Left hindlimb (tissue), 1 donor: Measurements from ENCODE around the gene FILIP1L.
"Not testable (repeated sequence)": the region's sequence is repeated elsewhere in the genome, so short reads cannot be mapped to it uniquely, and the experiment has no call there.

Experiments used
- DNase-seq: peaks from one replicate; pipeline ENCODE4 v3.0.0-alpha.2; 2018

FILIP1L gene

DNA sequence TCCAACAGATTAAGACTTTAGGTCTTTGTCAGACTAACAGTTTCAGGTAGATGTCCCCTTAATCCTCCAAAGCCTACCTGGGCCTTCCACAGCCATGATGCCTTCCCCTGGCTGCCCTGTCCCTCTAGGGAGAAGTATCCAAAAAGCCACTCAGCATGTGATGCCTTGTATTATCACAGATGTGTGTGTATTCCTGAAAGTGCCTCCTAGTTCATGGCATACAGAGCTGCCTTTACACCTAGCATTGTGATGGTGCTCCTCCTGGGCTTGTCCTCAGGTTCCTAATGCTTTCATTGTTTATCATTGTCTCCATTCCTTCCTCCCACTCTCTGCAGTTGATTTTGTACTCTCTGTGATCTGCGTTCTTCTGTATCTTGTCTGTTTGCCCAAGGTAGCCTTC lies 253.1 kb downstream of the FILIP1L start:
- no peak for DNase-seq

GRCh38 chr3:99859825-99860224 lies 254.5 kb downstream of the FILIP1L start:
- no peak for DNase-seq

DNA sequence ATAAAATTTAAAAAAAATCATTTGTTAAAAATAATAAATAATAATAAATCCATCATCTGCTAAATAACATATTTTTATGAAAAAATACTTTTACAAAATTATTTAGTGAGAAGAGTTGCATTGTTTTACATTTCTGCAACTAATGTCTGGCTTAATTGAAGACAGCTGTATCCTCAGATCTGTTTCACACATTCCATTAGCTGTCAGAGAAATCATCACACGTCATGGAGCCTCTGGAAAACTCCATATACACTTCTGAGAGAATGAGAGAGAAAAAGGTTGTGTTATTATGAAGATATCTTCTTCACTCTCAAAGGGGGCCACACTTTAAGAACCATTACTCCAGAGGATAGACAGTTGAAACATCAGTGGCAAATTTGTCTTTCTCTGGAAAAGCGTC lies 255.8 kb downstream of the FILIP1L start:
- no peak for DNase-seq

- no peak for DNase-seq
Measured at GRCh38 chr3:99857278-99857677, 257.0 kb downstream of the FILIP1L start.

DNA sequence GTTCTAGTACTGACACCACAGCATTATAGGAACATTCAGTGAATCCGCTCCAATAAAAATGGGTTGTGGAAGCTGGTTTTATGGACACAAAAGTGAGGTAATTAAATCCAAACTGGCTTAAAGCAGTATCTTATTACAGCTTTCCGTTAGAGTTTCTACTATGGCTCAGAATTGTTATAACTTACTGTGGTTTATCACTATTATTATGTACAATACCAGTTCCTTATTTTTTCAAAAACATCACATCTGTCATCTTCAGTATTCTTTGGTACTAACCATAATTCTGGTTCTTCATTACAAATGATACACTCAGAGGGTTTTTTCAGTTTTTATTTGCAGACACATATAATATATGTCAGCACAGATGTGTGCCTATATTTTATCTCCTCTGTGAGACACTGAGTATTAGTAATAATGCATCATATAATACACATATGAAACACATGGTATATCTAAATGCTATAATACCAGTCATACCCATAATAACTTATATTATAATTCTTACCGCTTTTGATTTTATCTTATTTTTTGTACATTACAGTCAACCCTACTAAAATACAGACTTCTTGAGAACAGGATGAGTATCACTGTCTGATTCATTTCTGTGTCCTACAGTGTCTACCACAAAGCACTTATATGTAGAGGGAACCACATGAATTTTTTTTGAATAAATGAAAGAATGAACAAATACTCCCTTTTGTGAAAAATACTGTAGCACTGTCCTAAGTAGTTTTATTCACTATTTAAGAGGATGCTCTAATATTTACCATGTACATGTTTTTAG lies 257.7 kb downstream of the FILIP1L start:
- no peak for DNase-seq

DNA sequence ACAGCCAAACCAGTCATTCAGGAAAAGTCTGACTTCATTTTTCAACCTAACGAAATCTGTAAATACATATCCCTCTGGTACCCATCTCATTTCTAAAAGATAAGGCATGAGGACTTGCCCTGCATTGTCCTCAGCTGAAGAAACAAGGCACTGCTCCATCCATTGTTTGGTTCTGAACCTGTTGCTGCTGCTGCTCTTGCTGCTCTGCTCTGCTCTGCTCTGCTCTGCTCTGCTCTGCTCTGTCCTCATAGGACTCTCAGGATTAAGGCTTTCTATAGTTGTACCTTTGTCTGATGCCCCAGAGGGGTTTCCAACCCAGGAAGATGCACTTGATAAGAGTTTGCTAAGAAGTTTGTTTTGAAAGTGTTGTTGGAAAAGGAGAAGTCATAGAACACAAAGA lies 258.4 kb downstream of the FILIP1L start:
- DNase-seq = no peak

GRCh38 chr3:99854756-99855298 lies 259.5 kb downstream of the FILIP1L start:
- DNase-seq = no peak

DNA sequence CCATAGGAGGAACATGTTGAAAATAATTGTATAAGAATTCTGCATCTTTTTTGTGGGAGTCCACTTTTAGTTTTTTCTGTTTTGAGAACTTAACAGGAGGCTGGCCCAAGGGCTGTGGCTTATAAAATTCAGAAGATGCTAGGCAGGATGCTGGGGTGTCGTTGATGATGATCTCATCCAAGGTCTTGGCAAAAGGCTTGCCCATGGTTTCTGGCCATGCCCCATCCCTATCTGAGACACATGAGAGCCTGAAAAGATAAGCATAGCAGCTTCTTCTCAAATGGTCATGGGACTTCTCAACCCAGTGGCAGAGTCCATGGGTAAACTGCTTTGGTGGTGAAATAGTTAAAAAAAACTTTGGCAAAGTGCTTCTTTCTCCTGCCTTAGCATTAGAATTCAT lies 261.4 kb downstream of the FILIP1L start:
- no peak for DNase-seq

DNA sequence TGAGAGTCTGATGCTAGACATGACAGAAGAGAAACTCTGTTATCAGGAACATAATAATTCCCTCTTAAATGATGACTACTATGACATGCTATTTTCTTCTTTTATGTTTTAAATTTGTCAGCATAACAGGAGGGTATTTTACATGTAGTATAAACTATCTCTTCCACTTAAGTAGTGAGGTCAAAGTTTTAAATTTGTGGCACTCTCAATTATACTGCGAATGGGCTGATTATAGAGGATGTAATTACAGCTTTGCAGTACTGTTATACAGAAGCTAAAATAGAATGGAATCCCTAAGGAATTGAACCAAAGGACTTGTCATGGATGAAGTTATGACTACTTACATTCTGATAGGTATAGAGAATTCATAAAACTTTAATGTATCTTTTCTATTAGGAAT lies 262.3 kb downstream of the FILIP1L start:
- no peak for DNase-seq

- DNase-seq = no peak
Measured at GRCh38 chr3:99850608-99851007, 263.7 kb downstream of the FILIP1L start.

- DNase-seq = no peak
Measured at GRCh38 chr3:99848433-99848832, 265.9 kb downstream of the FILIP1L start.

DNA sequence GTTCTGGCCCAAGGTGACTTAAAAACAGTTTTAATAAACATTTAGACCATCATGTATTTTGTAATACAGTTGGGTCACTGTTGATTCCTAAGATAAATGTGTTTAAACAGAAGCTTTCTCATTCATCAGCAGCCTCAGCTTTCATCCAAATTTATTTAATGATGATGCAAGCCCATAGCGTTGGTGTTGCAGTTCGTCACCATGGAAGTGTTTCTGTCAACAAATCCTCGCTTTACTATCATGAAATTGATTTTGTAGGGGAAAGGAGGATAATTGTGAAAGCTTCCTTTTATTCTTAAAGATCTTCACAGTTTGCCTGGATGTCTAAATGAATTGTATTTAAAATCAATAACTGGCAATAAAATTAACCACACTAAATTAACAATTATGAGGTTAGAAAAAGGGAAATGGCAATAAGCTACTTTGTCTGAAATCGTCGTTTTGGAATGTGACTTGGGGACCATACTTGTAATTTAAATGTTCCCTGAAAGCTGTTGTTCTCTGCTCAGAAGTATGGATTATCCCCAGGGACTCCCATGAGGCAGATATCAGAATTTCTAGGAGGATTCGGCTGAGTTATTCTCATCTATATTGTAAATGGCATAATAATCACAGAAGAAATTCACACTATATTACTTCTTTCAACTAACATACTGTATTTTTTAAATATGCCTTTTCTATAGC lies 267.7 kb downstream of the FILIP1L start:
- no peak for DNase-seq

- no peak for DNase-seq
Measured at GRCh38 chr3:99845999-99846398, 268.3 kb downstream of the FILIP1L start.

GRCh38 chr3:99845331-99845730 lies 269.0 kb downstream of the FILIP1L start:
- no peak for DNase-seq

GRCh38 chr3:99843590-99844258 lies 270.6 kb downstream of the FILIP1L start:
- no peak for DNase-seq

GRCh38 chr3:99842826-99843589 lies 271.3 kb downstream of the FILIP1L start:
- no peak for DNase-seq

GRCh38 chr3:99841949-99842348 lies 272.4 kb downstream of the FILIP1L start:
- not testable (repeated sequence) for DNase-seq

- no peak for DNase-seq
Measured at GRCh38 chr3:99839613-99840012, 274.7 kb downstream of the FILIP1L start.

GRCh38 chr3:99838755-99839154 lies 275.5 kb downstream of the FILIP1L start:
- no peak for DNase-seq

DNA sequence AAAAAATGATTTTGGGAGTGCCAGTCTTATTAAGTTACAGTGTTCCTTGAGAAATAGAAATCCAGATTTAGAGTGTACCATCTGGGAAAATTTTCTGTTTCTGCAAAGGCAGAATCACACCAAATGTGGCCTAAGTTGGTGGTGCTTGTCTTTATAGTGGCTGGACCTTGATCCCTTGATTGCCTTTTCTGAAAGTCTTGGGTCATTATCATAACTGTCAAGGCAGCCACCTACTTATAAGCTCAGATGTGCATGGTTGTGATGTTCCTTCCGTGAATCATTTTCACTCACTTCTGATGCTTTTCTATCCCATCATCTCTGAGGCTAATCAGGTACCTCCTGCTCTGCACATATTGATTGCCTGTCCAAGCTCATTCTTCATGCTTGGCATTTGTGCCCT lies 276.6 kb downstream of the FILIP1L start:
- no peak for DNase-seq

- no peak for DNase-seq
Measured at GRCh38 chr3:99836681-99837080, 277.6 kb downstream of the FILIP1L start.

DNA sequence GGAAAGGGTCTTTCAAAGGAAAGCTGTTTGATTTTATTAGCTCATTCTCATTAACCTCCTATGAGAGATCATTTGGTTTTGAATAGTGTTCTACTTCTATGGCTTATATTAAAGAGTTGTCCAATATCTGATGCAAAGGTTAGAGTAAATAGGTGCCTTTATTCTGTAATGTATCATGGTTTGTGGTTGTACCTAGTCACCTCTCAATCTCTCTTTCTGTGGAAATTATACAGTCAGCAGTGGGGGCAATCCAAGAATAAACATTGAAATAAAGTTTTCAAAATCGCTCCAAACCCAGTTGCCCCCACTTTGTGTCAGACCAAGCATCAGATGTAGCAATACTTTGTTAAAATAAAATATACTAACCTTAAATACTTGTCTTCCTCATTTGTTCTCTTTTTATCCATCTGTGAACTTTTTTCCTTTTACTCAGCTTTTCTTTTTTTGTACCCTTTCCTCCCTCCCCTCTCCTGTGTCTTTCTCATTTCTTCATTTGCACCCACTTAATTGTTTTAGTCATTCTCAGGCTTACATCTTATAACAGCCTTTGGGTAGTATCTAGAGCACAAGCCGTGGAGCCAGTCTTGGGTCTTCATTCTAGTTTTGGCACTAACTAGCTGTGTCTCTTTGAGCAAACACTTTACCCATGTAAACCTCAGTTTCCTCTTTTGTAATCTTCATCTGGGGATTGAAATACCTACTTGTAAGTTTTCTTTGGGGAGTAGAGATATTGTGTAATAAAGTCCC lies 279.9 kb downstream of the FILIP1L start:
- DNase-seq = no peak
